Neutrophil (primary cell): ENCODE results near the gene LINGO1.
A peak's percentile ranks its signal among the peaks of the same experiment; 100 is the strongest.

ENCODE experiments used
- H3K27ac ChIP-seq: fragments of 200-600 bp; sonication (generic); 2 replicates; pipeline ENCODE4 v1.5.1; 2016; ENCODE audit warnings: mild to moderate bottlenecking, moderate library complexity
- H3K27me3 ChIP-seq: fragments of 200-600 bp; sonication (generic); 2 replicates; pipeline ENCODE4 v1.6.0; 2016; ENCODE audit warnings: mild to moderate bottlenecking
- H3K36me3 ChIP-seq: fragments of 200-600 bp; sonication (generic); 2 replicates; pipeline ENCODE4 v1.5.1; 2017
- H3K4me1 ChIP-seq, 2 experiments: fragments of 200-600 bp in 1 of 2; sonication (generic) in 1 of 2; 1 replicate in 1 of 2; 2 replicates in 1 of 2; pipeline versions ENCODE4 v1.5.1 to v1.6.1; 2013 to 2016; ENCODE audit warnings: low read depth in 1 of 2, low read length in 1 of 2, mild to moderate bottlenecking in 1 of 2, moderate library complexity in 1 of 2; ENCODE audit not compliant: control insufficient read depth in 1 of 2, insufficient read depth in 1 of 2
- H3K4me3 ChIP-seq, 2 experiments: fragments of 200-600 bp in 1 of 2; sonication (generic) in 1 of 2; 1 replicate in 1 of 2; 2 replicates in 1 of 2; pipeline ENCODE4 v1.5.1; 2013 to 2016; ENCODE audit warnings: low read depth in 1 of 2, low read length in 1 of 2, mild to moderate bottlenecking in 1 of 2, moderate library complexity in 1 of 2
- H3K9me3 ChIP-seq: fragments of 200-600 bp; sonication (generic); 2 replicates; pipeline ENCODE4 v1.5.1; 2016
- TF ChIP-seq, protein P1 (sequence below): fragments of 200-600 bp; sonication (generic); IDR thresholded peaks from 2 replicates; pipeline ENCODE4 v1.5.1; 2016; ENCODE audit warnings: antibody characterized with exemption

The LINGO1 gene

DNA sequence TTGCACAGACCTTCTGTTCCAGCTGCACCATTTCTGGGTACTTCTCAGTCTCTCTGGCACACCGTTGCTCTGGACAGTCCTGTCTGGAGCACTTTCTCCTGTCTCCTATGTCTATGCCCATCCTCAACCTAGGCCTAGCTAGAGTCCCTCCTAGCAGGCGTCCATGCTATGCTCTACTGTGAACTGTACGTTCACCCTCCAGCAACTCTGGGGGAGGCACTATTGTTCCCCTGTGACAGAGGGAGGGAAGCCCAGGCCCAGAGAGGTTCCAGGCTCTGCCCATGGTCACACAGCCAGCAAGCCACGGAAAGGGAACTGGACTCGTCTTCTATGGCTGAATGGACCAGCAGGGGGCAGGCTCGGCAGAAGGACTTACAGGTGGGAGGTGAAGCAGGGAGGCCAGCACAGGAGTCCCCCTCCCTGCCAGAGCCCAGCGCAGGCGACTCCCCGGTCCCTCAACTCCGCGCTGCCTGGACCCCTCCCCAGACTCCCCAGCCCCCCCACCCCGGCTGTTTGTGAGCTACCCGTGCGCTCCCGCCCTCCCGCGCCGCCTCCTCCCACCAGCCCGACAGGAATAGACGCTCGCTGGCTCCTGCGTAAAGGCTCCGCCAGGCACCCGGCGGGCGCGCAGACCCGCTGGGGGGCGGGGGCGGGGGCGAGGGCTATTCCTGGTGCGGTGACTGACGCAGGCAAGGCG is 1.7 kb upstream of the LINGO1 start:
- Histone ChIP-seq H3K36me3 (no peaks in the 10 kb centered on the region), H3K9me3 (no peaks in the 10 kb centered on the region), H3K4me3 (no peak overlapping the region), H3K4me1 (peaks cover 7 to 14% of the 10 kb centered on the region in 2 experiments), H3K27ac (no peak overlapping the region), H3K27me3 (peaks cover 97% of the 10 kb centered on the region)
- TF ChIP-seq, protein P1, sequence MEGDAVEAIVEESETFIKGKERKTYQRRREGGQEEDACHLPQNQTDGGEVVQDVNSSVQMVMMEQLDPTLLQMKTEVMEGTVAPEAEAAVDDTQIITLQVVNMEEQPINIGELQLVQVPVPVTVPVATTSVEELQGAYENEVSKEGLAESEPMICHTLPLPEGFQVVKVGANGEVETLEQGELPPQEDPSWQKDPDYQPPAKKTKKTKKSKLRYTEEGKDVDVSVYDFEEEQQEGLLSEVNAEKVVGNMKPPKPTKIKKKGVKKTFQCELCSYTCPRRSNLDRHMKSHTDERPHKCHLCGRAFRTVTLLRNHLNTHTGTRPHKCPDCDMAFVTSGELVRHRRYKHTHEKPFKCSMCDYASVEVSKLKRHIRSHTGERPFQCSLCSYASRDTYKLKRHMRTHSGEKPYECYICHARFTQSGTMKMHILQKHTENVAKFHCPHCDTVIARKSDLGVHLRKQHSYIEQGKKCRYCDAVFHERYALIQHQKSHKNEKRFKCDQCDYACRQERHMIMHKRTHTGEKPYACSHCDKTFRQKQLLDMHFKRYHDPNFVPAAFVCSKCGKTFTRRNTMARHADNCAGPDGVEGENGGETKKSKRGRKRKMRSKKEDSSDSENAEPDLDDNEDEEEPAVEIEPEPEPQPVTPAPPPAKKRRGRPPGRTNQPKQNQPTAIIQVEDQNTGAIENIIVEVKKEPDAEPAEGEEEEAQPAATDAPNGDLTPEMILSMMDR, result no peak

DNA sequence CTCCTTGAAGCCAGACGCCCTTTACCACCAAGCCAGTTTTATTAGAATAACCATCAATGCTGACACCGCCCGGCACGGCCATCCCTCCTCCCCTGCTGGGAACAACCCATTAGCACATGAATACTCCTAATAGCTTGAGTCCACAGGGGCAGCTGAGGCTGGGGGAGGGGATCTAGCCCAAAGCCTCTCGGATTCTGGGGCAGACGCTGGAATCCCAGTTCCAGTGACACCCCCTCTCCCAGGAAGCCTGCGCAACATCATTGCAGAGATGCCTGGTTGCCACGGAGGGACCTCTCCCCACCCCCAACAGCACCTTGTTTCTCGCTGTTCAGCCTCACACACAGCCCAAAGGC is 1.2 kb upstream of the LINGO1 start:
- Histone ChIP-seq H3K36me3 (no peaks in the 10 kb centered on the region), H3K27ac (no peak overlapping the region), H3K9me3 (no peaks in the 10 kb centered on the region), H3K4me3 (no peak overlapping the region), H3K4me1 (peaks cover 7 to 14% of the 10 kb centered on the region in 2 experiments), H3K27me3 (peaks cover 98% of the 10 kb centered on the region)
- TF ChIP-seq, protein P1, result no peak

DNA sequence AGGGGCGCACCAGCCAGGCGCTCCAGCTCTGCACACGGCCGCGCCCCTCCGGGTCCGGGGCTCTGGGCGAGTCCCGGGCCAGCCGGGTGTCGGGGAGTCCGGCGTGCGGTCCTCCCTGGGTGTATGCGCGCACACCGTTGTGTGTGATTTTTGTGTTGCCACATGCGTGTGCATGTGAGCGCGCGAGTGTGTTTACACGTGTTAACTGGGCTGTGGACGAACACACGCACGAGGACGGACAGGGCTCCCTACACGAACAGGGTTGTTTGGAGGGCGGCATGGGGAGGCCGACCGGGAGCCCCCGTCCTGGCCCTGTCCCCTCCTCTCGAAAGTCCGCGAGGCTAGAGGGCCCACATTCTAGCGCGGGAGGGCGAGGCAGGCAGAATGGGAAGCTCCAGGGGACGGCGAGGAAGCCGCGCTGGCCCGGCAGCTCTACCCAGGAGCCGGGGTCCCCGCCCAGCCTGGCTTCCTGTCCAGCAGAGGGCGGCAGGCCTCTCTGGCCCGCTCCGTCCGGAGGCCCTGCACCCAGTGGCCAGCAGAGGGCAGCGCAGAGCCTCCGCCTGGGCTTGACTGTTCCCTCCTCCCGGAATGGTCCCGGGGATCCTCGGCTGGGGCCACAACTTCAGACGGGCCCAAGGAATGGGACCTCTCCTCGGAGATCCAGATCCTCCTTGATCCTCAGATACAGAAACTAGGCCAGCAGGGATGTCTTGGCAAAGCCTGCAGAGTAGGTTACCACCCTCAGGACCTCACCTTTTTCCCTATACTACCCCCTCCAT is 611 bp upstream of the LINGO1 start:
- no peak overlapping the region for H3K27ac ChIP-seq
- H3K36me3 ChIP-seq, result no peaks in the 10 kb centered on the region
- TF ChIP-seq, protein P1, result peak; percentile 59
- H3K4me1 ChIP-seq, result peaks cover 7 to 14% of the 10 kb centered on the region in 2 experiments
- H3K27me3 ChIP-seq, result peaks cover 98% of the 10 kb centered on the region
- H3K9me3 ChIP-seq, result no peaks in the 10 kb centered on the region
- peak overlapping the region; percentile 20 to 35 for H3K4me3 ChIP-seq

DNA sequence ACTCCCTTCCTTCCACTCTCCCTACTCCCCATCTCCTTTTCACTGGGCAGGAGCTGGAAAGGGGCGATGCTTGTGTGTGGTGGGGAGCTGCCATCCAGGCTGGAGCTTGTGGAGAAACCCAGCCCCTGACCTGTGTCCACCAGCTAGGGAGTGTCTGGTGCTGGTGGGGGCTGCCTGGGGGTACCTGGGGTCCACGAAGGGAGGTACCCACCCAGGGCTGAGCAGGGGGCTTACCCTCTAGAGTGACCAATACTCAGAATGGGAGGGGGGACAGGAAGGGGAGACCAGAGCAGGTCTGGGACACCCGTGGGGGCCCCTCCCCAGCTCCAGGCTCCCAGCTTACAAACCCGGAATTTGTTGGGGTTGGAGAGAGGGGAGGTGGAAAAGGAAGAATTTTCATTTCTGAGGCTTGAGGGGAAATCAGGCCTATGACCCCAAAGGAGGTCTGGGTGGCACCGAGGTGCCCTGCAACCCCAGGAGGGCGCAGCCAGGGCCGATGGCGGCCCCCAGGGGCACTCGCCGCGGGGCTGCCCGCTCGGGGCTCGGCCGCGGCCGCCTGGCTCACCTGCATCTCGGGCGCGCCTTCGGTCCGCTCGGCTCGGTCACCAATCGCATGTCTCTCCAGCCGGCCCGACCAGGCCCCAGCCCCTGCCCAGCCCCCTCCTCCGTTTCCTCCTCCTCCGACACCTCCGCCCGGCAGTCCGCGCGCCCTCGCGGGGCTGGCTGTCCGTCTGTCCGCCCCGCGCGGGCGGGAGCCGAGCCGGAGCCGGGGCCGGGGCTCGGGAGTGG is 773 bp downstream of the LINGO1 start:
- peaks cover 98% of the 10 kb centered on the region for H3K27me3 ChIP-seq
- H3K4me1 ChIP-seq, result peaks cover 7 to 14% of the 10 kb centered on the region in 2 experiments
- H3K27ac ChIP-seq, result no peak overlapping the region
- no peak overlapping the region for H3K4me3 ChIP-seq
- no peaks in the 10 kb centered on the region for H3K9me3 ChIP-seq
- no peaks in the 10 kb centered on the region for H3K36me3 ChIP-seq
- TF ChIP-seq, protein P1, result no peak

DNA sequence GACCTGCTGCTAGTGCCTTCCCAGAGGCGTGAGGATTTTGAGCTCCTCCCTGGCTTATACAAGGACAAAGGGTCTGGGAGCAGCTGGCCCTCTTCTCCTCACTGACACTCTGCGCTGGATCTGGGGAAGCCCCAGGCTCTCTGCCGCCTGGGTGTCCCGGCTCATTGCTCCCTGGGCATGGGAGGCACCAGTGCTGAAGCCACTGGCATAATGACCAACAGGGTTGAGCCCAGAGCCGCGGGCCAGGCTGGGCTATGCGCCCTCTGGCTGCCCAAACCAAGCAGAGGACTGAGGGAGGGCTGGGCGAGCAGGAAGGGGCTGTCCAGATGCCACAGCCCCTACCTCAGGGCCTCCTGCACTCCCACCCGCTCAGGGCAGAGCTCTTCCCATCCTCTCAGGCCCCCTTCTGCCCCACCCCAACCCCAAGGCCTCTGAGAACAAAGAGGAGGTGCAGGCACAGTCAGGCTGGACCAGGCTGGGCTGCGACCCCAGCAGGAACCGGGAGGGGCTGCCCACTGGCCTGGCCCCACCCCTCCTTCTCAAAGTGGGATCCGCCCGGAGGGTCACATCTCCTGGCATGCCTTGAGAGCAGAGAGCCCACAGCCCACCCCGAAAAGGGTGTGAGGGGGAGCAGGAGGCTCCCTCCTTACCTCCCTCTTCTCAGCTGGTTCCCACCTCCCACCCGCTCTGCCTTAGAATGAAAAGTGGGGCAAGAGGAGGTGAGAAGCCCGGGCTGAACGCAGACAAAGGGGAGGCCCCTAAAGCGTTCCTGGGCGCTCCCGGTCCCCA is 1.6 kb downstream of the LINGO1 start:
- H3K27ac ChIP-seq, result no peak overlapping the region
- no peak overlapping the region for H3K4me3 ChIP-seq
- no peaks in the 10 kb centered on the region for H3K36me3 ChIP-seq
- H3K9me3 ChIP-seq, result no peaks in the 10 kb centered on the region
- TF ChIP-seq, protein P1, result no peak
- peaks cover 7 to 14% of the 10 kb centered on the region in 2 experiments for H3K4me1 ChIP-seq
- peaks cover 98% of the 10 kb centered on the region for H3K27me3 ChIP-seq
